ENCODE measurements around the gene MLLT3.

MLLT3 gene

GRCh38 chr9:20407013-20407412 is 215.3 kb downstream of the MLLT3 start:
- DNase-seq, result no peak

GRCh38 chr9:20406344-20406743 is 216.0 kb downstream of the MLLT3 start:
- DNase-seq, result no peak

GRCh38 chr9:20405616-20406015 is 216.7 kb downstream of the MLLT3 start:
- no peak for DNase-seq

- no peak for DNase-seq
Observed at GRCh38 chr9:20405078-20405477, 217.2 kb downstream of the MLLT3 start.

- no peak for DNase-seq
Observed at GRCh38 chr9:20404192-20404813, 218.0 kb downstream of the MLLT3 start.

- DNase-seq, result no peak
Observed at GRCh38 chr9:20403346-20403745, 219.0 kb downstream of the MLLT3 start.

GRCh38 chr9:20402273-20402875 is 219.9 kb downstream of the MLLT3 start:
- DNase-seq, result no peak

GRCh38 chr9:20398536-20399338 is 223.6 kb downstream of the MLLT3 start:
- DNase-seq, result no peak

- DNase-seq, result no peak
Observed at GRCh38 chr9:20397348-20397747, 225.0 kb downstream of the MLLT3 start.

GRCh38 chr9:20396509-20396908 is 225.8 kb downstream of the MLLT3 start:
- no peak for DNase-seq

GRCh38 chr9:20395651-20396050 is 226.6 kb downstream of the MLLT3 start:
- no peak for DNase-seq

GRCh38 chr9:20394969-20395368 is 227.3 kb downstream of the MLLT3 start:
- no peak for DNase-seq

GRCh38 chr9:20391208-20391607 is 231.1 kb downstream of the MLLT3 start:
- DNase-seq, result peak in 1 of 2 experiments; percentile 37

GRCh38 chr9:20390400-20390799 is 231.9 kb downstream of the MLLT3 start:
- no peak for DNase-seq

- DNase-seq, result no peak
Observed at GRCh38 chr9:20387062-20387461, 235.2 kb downstream of the MLLT3 start.

- DNase-seq, result no peak
Observed at GRCh38 chr9:20384642-20385041, 237.7 kb downstream of the MLLT3 start.

- DNase-seq, result no peak
Observed at GRCh38 chr9:20382460-20383071, 239.7 kb downstream of the MLLT3 start.

GRCh38 chr9:20380546-20380945 is 241.8 kb downstream of the MLLT3 start:
- no peak for DNase-seq

GRCh38 chr9:20379804-20380225 is 242.5 kb downstream of the MLLT3 start:
- no peak for DNase-seq

GRCh38 chr9:20378851-20379250 is 243.4 kb downstream of the MLLT3 start:
- DNase-seq, result no peak

GRCh38 chr9:20377790-20378189 is 244.5 kb downstream of the MLLT3 start:
- DNase-seq, result no peak

- no peak for DNase-seq
Observed at GRCh38 chr9:20376731-20377375, 245.4 kb downstream of the MLLT3 start.

GRCh38 chr9:20376042-20376441 is 246.3 kb downstream of the MLLT3 start:
- DNase-seq, result no peak
